Upper lobe of right lung (tissue), 1 donor: Measurements from ENCODE around the gene ADCY1. TPM values are rescaled to one million over a fixed set of nuclear protein-coding genes. Genes with fewer than 3 reads are reported as not detected.

ENCODE experiments used
- ATAC-seq: fragments of 200-7000 bp; cut with Tn5 transposase; one replicate; pipeline ENCODE4 v1.9.1; 2020; ENCODE audit warnings: mild to moderate bottlenecking, moderate library complexity
- DNase-seq: peaks from one replicate; pipeline ENCODE4 v3.0.0-alpha.2; 2020
- H3K27ac ChIP-seq: fragments of 200-600 bp; one replicate; pipeline ENCODE4 v1.8.0; 2022
- H3K27me3 ChIP-seq: fragments of 200-600 bp; one replicate; pipeline ENCODE4 v1.8.0; 2022; ENCODE audit warnings: mild to moderate bottlenecking
- H3K36me3 ChIP-seq: fragments of 200-600 bp; one replicate; pipeline ENCODE4 v1.8.0; 2022
- H3K4me1 ChIP-seq: fragments of 200-600 bp; one replicate; pipeline ENCODE4 v1.8.0; 2022
- H3K4me3 ChIP-seq: fragments of 200-600 bp; one replicate; pipeline ENCODE4 v1.8.0; 2022; ENCODE audit warnings: mild to moderate bottlenecking
- H3K9me3 ChIP-seq: fragments of 200-600 bp; one replicate; pipeline ENCODE4 v1.8.0; 2022
- intact Hi-C: fragments of 100-400 bp; cut with DNase I; formaldehyde crosslinking; loops from one replicate; pipeline ENCODE4 v1.11.0; 2022
- total RNA-seq: library from RNA; stranded (reverse); fragmentation: NEBNext Ultra II Directional; extraction: Animal tissue kit (Norgen Biotek cat#: 25700); gene quantifications from one replicate; pipeline ENCODE4 v1.2.1, GENCODE V29; 2021
- TF ChIP-seq, protein P1 (sequence below): fragments of 200-600 bp; IDR thresholded peaks from one replicate; pipeline ENCODE4 v1.8.0; 2022; ENCODE audit warnings: antibody characterized with exemption
- donor health status: DM: no; HTN: yes; CAD: no; lungs with severe emphysema.

ADCY1 gene
- total RNA-seq, 1 donor from 2014 or later = 3.9 TPM

DNA sequence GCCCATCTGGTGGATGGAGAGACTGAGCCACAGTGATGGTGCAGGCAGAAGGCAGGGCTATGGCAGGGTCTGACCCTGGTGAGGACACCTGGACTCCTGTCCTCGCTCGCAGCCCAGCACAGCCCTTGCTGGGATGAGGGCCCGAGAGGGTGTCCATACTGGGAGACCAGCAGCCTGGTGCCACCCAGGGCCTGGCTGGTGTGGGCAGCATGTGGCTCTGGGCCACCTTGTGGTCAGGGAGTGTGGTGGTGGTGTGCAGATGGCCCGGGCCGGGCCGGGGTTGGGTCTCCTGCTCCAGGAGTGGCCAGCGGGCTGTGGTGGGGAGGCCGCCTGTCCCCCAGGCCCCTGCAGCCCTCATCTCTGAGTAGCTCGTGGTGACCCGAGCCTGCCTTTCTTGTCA is 14.9 kb downstream of the ADCY1 start:
- DNase-seq (no peak), ATAC-seq (no peak)
- Histone ChIP-seq H3K9me3 (no peaks in the 10 kb centered on the region), H3K4me3 (no peak overlapping the region), H3K27me3 (no peaks in the 10 kb centered on the region), H3K36me3 (no peaks in the 10 kb centered on the region), H3K4me1 (no peaks in the 10 kb centered on the region), H3K27ac (no peak overlapping the region)
- intact Hi-C loops = no loop called here
- TF ChIP-seq, protein P1, sequence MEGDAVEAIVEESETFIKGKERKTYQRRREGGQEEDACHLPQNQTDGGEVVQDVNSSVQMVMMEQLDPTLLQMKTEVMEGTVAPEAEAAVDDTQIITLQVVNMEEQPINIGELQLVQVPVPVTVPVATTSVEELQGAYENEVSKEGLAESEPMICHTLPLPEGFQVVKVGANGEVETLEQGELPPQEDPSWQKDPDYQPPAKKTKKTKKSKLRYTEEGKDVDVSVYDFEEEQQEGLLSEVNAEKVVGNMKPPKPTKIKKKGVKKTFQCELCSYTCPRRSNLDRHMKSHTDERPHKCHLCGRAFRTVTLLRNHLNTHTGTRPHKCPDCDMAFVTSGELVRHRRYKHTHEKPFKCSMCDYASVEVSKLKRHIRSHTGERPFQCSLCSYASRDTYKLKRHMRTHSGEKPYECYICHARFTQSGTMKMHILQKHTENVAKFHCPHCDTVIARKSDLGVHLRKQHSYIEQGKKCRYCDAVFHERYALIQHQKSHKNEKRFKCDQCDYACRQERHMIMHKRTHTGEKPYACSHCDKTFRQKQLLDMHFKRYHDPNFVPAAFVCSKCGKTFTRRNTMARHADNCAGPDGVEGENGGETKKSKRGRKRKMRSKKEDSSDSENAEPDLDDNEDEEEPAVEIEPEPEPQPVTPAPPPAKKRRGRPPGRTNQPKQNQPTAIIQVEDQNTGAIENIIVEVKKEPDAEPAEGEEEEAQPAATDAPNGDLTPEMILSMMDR = no peak

DNA sequence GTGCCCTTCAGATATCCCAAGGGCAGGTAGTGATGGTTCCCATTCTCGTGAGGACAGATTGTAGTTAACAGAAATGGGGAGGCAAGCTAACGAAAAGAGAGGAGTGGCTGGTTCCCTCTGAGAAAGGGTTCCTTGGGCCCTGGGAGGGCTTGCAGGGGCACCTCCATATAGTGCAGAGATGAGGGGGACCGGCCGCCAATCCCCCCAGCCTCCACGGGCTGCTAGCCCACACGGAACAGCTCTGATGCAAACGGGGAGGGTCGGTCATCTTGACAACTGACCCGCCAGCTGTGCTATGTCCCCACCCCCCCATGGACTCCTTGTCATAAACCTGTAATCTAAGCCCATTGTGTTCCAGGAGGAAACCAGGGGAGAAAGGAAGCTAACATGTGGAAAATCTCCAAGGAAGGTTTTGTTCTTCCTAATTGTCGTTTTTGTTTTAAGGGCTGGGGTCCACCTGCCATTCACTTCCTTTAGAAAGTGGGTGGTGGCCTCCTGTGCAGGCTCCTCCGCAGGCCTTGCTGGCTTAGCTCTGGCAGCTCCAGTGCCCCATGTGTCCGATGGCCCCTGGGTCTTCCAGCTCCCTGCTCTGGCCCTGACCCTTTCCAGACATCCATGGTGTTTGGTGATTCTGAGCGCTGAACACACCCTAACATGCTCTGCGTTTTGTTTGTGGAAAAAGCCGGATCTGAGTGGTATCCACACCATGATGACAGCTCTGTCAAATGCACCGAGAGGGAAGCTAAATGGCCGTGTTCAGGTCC is 15.9 kb downstream of the ADCY1 start:
- intact Hi-C loops = no loop called here
- ATAC-seq (no peak), DNase-seq (no peak)

DNA sequence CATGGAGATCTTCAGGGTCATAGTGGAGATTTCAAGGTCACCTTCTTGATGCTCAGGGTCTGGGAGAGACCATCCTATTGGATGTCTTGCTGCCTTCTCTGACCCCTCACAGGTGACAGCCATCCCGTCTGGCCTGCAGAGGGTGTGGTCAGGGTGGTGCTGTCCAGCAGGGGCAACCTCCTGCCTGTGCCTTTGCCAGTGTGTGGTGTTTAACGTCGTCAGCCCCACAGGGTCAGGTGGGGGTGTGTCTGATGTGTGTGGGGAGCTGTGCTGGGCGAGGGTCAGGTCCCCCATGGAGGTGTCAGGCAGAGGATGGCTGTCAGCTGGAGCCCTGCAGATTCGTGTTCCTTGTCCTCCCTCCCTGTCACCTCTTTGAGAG is 16.5 kb downstream of the ADCY1 start:
- Histone ChIP-seq H3K27me3 (no peaks in the 10 kb centered on the region), H3K27ac (no peak overlapping the region), H3K4me3 (no peak overlapping the region), H3K4me1 (no peaks in the 10 kb centered on the region), H3K36me3 (no peaks in the 10 kb centered on the region), H3K9me3 (no peaks in the 10 kb centered on the region)
- intact Hi-C loops = no loop called here
- DNase-seq = no peak
- TF ChIP-seq, protein P1 = no peak
- no peak for ATAC-seq

More for the DNA sequence above, 15.9 kb downstream of the ADCY1 start:
- H3K36me3 ChIP-seq = no peaks in the 10 kb centered on the region
- H3K4me1 ChIP-seq = no peaks in the 10 kb centered on the region
- H3K9me3 ChIP-seq = no peaks in the 10 kb centered on the region
- H3K27me3 ChIP-seq = no peaks in the 10 kb centered on the region
- H3K27ac ChIP-seq = no peak overlapping the region
- TF ChIP-seq, protein P1 = no peak
- no peak overlapping the region for H3K4me3 ChIP-seq

DNA sequence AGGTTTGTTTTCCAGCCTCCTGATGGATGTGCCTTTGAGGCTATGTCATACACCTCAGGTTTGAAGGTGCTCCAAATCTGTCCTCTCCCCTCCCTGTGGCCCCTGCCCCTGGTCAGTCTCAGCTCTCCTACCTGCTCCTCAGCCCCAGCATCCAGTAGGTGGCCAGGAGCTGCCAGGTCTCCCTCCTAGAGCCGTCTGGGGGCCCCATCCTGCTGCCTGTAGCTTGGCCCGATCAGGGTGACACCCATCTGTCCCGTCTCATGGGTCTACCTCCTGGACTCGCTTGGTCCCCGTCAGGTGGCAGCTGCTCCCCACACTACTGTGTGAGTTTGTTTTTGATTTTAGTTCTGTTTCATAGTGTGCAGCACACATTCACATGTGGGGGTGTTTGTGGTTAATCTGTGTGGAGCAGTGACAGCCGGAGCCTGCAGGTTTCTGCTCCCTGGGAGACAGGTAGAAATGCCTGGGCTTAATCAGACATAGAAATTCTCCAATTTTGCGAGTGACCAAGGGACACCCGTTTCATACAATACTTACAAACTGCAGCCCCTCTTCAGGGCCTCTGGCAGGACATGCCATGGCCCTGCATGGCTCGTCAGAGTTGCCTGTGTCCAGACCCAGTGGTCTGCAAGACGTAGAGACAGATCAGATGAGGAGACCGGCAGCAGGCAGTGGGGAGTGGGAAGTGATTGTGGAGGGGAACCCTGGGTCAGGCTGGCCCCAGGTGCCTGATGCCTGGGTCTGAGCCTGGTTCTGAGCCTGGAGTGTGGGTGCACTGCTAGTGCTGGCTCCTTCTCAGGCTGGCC is 17.1 kb downstream of the ADCY1 start:
- H3K36me3 ChIP-seq = no peaks in the 10 kb centered on the region
- no peaks in the 10 kb centered on the region for H3K27me3 ChIP-seq
- no peak for ATAC-seq
- DNase-seq = no peak
- H3K4me3 ChIP-seq = no peak overlapping the region
- no peaks in the 10 kb centered on the region for H3K9me3 ChIP-seq
- TF ChIP-seq, protein P1 = no peak
- H3K27ac ChIP-seq = no peak overlapping the region
- intact Hi-C loops = no loop called here
- H3K4me1 ChIP-seq = no peaks in the 10 kb centered on the region

DNA sequence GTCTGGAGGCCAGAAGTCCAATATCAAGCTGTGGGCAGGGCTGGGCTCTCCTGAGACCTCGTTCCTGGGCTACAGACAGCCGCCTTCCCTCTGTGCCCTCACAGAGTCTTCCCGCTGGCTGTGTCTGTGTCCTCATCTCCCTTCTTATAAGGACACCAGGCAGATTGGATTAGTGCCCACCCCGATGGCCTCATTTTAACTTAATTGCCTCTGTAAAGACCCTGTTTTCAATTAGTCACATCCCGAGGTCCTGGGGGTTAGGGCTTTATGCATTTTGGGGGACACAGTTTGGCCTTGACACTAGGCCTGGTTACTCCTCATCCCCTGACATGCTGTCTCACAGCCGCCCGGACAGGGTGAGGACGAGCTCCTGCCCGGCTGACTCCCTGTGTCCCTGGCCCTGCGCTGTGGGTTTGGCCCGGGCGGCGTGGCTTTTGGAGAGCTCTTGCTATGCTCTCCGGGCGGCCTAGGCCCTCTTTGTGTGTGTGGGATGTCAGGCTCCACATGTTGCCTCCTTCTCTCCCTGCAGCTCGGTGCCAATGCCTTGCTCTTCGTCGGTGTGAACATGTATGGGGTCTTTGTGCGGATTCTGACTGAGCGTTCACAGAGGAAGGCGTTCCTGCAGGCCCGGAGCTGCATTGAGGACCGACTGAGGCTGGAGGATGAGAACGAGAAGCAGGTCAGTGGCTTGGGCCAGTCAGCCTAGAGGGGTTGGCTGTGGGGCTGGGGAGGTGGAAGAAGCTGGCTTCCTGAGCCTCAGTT is 18.2 kb downstream of the ADCY1 start:
- intact Hi-C loops = no loop called here
- H3K27me3 ChIP-seq = no peaks in the 10 kb centered on the region
- DNase-seq = no peak
- H3K4me3 ChIP-seq = no peak overlapping the region
- H3K9me3 ChIP-seq = no peaks in the 10 kb centered on the region
- H3K27ac ChIP-seq = no peak overlapping the region
- TF ChIP-seq, protein P1 = no peak
- H3K4me1 ChIP-seq = no peaks in the 10 kb centered on the region
- H3K36me3 ChIP-seq = no peaks in the 10 kb centered on the region
- no peak for ATAC-seq
